ENCODE data around the gene MACROD2.

- TF ChIP-seq CTCF (optimal IDR thresholded peaks at IDR 0.05 in 1 of 3, IDR thresholded peaks at IDR 0.05 in 1 of 3, conservative IDR thresholded peaks at IDR 0.05 in 1 of 3; ENCODE audit: extremely low read depth in 1 of 3, insufficient read depth in 2 of 3, low read length in 3 of 3): no peak
- no peak for TF ChIP-seq EZH2 (IDR thresholded peaks at IDR 0.05; ENCODE audit: low read length)
These were observed 510.2 kb downstream of the MACROD2 start for GRCh38 chr20:14505476-14505875.
